H9 (cell line): Measurements from ENCODE around the gene MAST2. TPM values are rescaled to one million over a fixed set of nuclear protein-coding genes. Genes with fewer than 3 reads are reported as not detected.

ENCODE experiments used
- DNase-seq: peaks from one replicate; pipeline ENCODE4 v3.0.0-alpha.2; 2017
- H2AFZ ChIP-seq: one replicate; pipeline ENCODE4 v1.6.1; 2013; ENCODE audit warnings: mild to moderate bottlenecking, low read length, control low read depth, moderate library complexity
- H2AK5ac ChIP-seq: 2 replicates; pipeline ENCODE4 v1.6.1; 2013; ENCODE audit warnings: low read length, control low read depth, mixed read lengths; ENCODE audit not compliant: insufficient read length
- H2BK120ac ChIP-seq: one replicate; pipeline ENCODE4 v1.6.1; 2013; ENCODE audit warnings: low read depth, mild to moderate bottlenecking, low read length, control low read depth, inconsistent platforms; ENCODE audit not compliant: poor library complexity, severe bottlenecking
- H2BK12ac ChIP-seq: 2 replicates; pipeline ENCODE4 v1.6.1; 2013; ENCODE audit warnings: low read length, control low read depth, mixed read lengths, low read depth; ENCODE audit not compliant: insufficient read length
- H2BK15ac ChIP-seq: 2 replicates; pipeline ENCODE4 v1.6.1; 2013; ENCODE audit warnings: low read depth, low read length, control low read depth
- H2BK20ac ChIP-seq: one replicate; pipeline ENCODE4 v1.6.1; 2013; ENCODE audit warnings: low read depth, mild to moderate bottlenecking, low read length, control low read depth, inconsistent platforms; ENCODE audit not compliant: poor library complexity, severe bottlenecking
- H2BK5ac ChIP-seq: 2 replicates; pipeline ENCODE4 v1.6.1; 2013; ENCODE audit warnings: low read length, control low read depth, mixed read lengths; ENCODE audit not compliant: insufficient read length
- H3K14ac ChIP-seq: 2 replicates; pipeline ENCODE4 v1.6.1; 2013; ENCODE audit warnings: low read length, control low read depth; ENCODE audit not compliant: insufficient read depth
- H3K18ac ChIP-seq: 2 replicates; pipeline ENCODE4 v1.6.1; 2013; ENCODE audit warnings: low read depth, mild to moderate bottlenecking, mixed read lengths, low read length, control low read depth; ENCODE audit not compliant: insufficient read length
- H3K23ac ChIP-seq: 2 replicates; pipeline ENCODE4 v1.6.1; 2013; ENCODE audit warnings: low read length, control low read depth, mixed read lengths, low read depth; ENCODE audit not compliant: insufficient read length
- H3K23me2 ChIP-seq: 2 replicates; pipeline ENCODE4 v1.6.1; 2013; ENCODE audit warnings: low read depth, mild to moderate bottlenecking, mixed read lengths, low read length, control low read depth; ENCODE audit not compliant: insufficient read length, poor library complexity, severe bottlenecking
- H3K27ac ChIP-seq: 2 replicates; pipeline ENCODE4 v1.5.1; 2013; ENCODE audit warnings: low read length, control low read depth, mixed read lengths, low read depth; ENCODE audit not compliant: insufficient read length
- H3K27me3 ChIP-seq: 2 replicates; pipeline ENCODE4 v1.6.1; 2013; ENCODE audit warnings: low read length, control low read depth, inconsistent platforms; ENCODE audit not compliant: insufficient read depth
- H3K4ac ChIP-seq: 2 replicates; pipeline ENCODE4 v1.6.1; 2013; ENCODE audit warnings: low read depth, mild to moderate bottlenecking, control low read depth, inconsistent platforms, low read length, moderate library complexity
- H3K4me1 ChIP-seq: 2 replicates; pipeline ENCODE4 v1.6.1; 2013; ENCODE audit warnings: low read length, control low read depth, inconsistent platforms; ENCODE audit not compliant: insufficient read depth
- H3K4me2 ChIP-seq: 2 replicates; pipeline ENCODE4 v1.6.1; 2013; ENCODE audit warnings: low read length, control low read depth, mixed read lengths; ENCODE audit not compliant: insufficient read length, insufficient read depth
- H3K56ac ChIP-seq: 2 replicates; pipeline ENCODE4 v1.6.1; 2013; ENCODE audit warnings: low read depth, mild to moderate bottlenecking, mixed read lengths, low read length, control low read depth; ENCODE audit not compliant: insufficient read length
- H3K79me1 ChIP-seq: 2 replicates; pipeline ENCODE4 v1.6.1; 2013; ENCODE audit warnings: low read depth, mild to moderate bottlenecking, moderate library complexity, low read length, control low read depth, inconsistent platforms; ENCODE audit not compliant: insufficient read depth, poor library complexity, severe bottlenecking
- H3K79me2 ChIP-seq: 2 replicates; pipeline ENCODE4 v1.6.1; 2013; ENCODE audit warnings: low read length, control low read depth, inconsistent platforms; ENCODE audit not compliant: insufficient read depth
- H3K9ac ChIP-seq: 2 replicates; pipeline ENCODE4 v1.6.1; 2013; ENCODE audit warnings: low read length, control low read depth, mixed read lengths; ENCODE audit not compliant: insufficient read length; ENCODE audit errors: extremely low read depth
- H3K9me3 ChIP-seq: one replicate; pipeline ENCODE4 v1.6.1; 2013; ENCODE audit warnings: low read depth, low read length, inconsistent platforms; ENCODE audit not compliant: control insufficient read depth
- H3T11ph ChIP-seq: one replicate; pipeline ENCODE4 v1.6.1; 2013; ENCODE audit warnings: mild to moderate bottlenecking, low read length, control low read depth, inconsistent platforms
- H4K20me1 ChIP-seq: one replicate; pipeline ENCODE4 v1.6.1; 2013; ENCODE audit not compliant: control insufficient read depth, insufficient read length, insufficient read depth
- H4K5ac ChIP-seq: 2 replicates; pipeline ENCODE4 v1.6.1; 2013; ENCODE audit warnings: low read depth, mild to moderate bottlenecking, mixed read lengths, low read length, control low read depth; ENCODE audit not compliant: insufficient read length
- H4K8ac ChIP-seq: replicated peaks from 2 replicates; pipeline ENCODE4 v1.6.1; 2013; ENCODE audit warnings: low read length, control low read depth, mixed read lengths, low read depth; ENCODE audit not compliant: insufficient read length
- H4K91ac ChIP-seq: 2 replicates; pipeline ENCODE4 v1.6.1; 2013; ENCODE audit warnings: low read depth, mild to moderate bottlenecking, moderate library complexity, mixed read lengths, low read length, control low read depth; ENCODE audit not compliant: insufficient read length
- H3K27ac Mint-ChIP-seq, 3 experiments: 2 replicates in 2 of 3; 3 replicates in 1 of 3; pipeline ENCODE4 v1.8.0; 2020 to 2021; ENCODE audit warnings: mixed read lengths in 3 of 3, mild to moderate bottlenecking in 1 of 3, moderate library complexity in 1 of 3
- H3K27me3 Mint-ChIP-seq: 2 replicates; pipeline ENCODE4 v1.8.0; 2021; ENCODE audit warnings: low read depth, mild to moderate bottlenecking, moderate library complexity, mixed read lengths
- H3K36me3 Mint-ChIP-seq, 3 experiments: 2 replicates in 2 of 3; 3 replicates in 1 of 3; pipeline ENCODE4 v1.8.0; 2020 to 2021; ENCODE audit warnings: low read depth in 3 of 3, mixed read lengths in 3 of 3; ENCODE audit not compliant: insufficient read depth in 1 of 3
- H3K4me1 Mint-ChIP-seq, 2 experiments: 2 replicates each; pipeline ENCODE4 v1.8.0; 2020; ENCODE audit warnings: mixed read lengths in 2 of 2
- H3K4me3 Mint-ChIP-seq, 2 experiments: 2 replicates in 1 of 2; 3 replicates in 1 of 2; pipeline ENCODE4 v1.8.0; 2020 to 2021; ENCODE audit warnings: mild to moderate bottlenecking in 2 of 2, mixed read lengths in 2 of 2, moderate library complexity in 1 of 2
- H3K9me3 Mint-ChIP-seq, 2 experiments: 2 replicates in 1 of 2; 3 replicates in 1 of 2; pipeline ENCODE4 v1.8.0; 2020; ENCODE audit warnings: mild to moderate bottlenecking in 2 of 2, mixed read lengths in 2 of 2, moderate library complexity in 1 of 2
- WGBS: extraction: QIAGEN DNeasy Blood & Tissue Kit; methylation state at CpG from one replicate; pipeline ENCODE4 v1.1.7; 2013; ENCODE audit warnings: missing lambda C conversion rate, low lambda C conversion rate, mixed read lengths; ENCODE audit not compliant: insufficient read length; ENCODE audit errors: extremely low coverage; 5-methylcytosine and 5-hydroxymethylcytosine counted together
- total RNA-seq: library from RNA; stranded (reverse); gene quantifications from 2 replicates; pipeline ENCODE4 v1.2.1, GENCODE V29; 2021
- TF ChIP-seq, protein P1 (sequence below): fragments of 200-600 bp; sonication (generic); conservative IDR thresholded peaks from 3 replicates; pipeline ENCODE4 v1.8.0; 2021; ENCODE audit warnings: antibody characterized with exemption, mild to moderate bottlenecking

MAST2 gene
- total RNA-seq, 1 experiment from 2014 or later = 28.8 TPM

DNA sequence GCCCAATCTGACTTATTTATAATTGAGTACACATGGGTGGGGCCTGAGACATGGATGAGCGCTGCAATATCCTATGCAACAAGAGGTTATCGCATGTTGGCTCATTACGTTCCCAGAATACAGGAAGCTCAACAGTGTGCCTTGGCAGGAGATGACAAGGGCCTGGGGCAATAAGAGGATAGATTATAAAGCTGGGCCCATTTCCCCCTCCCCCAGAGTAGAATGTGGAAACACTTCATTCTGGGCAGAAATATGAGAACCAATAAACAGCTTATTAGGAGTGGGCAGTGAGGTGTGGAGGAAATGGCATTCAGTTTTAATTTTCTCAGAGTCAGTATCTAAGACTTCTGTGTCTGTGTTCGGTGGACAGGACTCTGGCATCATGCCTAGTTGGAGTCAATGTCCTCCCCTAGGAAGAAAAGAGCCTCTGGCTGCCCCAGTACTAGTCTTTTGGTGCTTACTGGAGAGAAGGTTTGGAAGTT, 236.2 kb downstream of the MAST2 start:
- Mint-ChIP-seq H3K27ac (no peak overlapping the region), H3K4me1 (peaks cover 16% of the 10 kb centered on the region in 2 experiments), H3K9me3 (no peaks in the 10 kb centered on the region), H3K27me3 (peaks cover 13% of the 10 kb centered on the region), H3K36me3 (peaks cover 3 to 17% (median 16%) of the 10 kb centered on the region in 3 experiments; a peak in 6 of 7 replicates), H3K4me3 (no peak overlapping the region)
- Histone ChIP-seq H3K9ac (no peak overlapping the region), H3K27ac (no peak overlapping the region), H2BK5ac (no peak overlapping the region), H3K18ac (no peak overlapping the region), H3K9me3 (no peaks in the 10 kb centered on the region), H2BK15ac (no peak overlapping the region), H4K8ac (no peak overlapping the region), H3K79me2 (no peaks in the 10 kb centered on the region), H3K4ac (no peak overlapping the region), H3K27me3 (no peaks in the 10 kb centered on the region), H3K4me2 (no peak overlapping the region), H4K20me1 (no peaks in the 10 kb centered on the region), H2AFZ (no peak overlapping the region), H3T11ph (no peak overlapping the region), H2BK20ac (no peak overlapping the region), H2BK120ac (no peak overlapping the region), H3K23ac (no peak overlapping the region), H3K23me2 (no peaks in the 10 kb centered on the region), H3K14ac (no peak overlapping the region), H4K91ac (no peak overlapping the region), H2AK5ac (no peak overlapping the region), H3K56ac (no peak overlapping the region), H4K5ac (no peak overlapping the region), H2BK12ac (no peak overlapping the region), H3K79me1 (no peaks in the 10 kb centered on the region), H3K4me1 (peaks cover 7% of the 10 kb centered on the region)
- no peak for DNase-seq
- TF ChIP-seq, protein P1, sequence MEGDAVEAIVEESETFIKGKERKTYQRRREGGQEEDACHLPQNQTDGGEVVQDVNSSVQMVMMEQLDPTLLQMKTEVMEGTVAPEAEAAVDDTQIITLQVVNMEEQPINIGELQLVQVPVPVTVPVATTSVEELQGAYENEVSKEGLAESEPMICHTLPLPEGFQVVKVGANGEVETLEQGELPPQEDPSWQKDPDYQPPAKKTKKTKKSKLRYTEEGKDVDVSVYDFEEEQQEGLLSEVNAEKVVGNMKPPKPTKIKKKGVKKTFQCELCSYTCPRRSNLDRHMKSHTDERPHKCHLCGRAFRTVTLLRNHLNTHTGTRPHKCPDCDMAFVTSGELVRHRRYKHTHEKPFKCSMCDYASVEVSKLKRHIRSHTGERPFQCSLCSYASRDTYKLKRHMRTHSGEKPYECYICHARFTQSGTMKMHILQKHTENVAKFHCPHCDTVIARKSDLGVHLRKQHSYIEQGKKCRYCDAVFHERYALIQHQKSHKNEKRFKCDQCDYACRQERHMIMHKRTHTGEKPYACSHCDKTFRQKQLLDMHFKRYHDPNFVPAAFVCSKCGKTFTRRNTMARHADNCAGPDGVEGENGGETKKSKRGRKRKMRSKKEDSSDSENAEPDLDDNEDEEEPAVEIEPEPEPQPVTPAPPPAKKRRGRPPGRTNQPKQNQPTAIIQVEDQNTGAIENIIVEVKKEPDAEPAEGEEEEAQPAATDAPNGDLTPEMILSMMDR = no peak
- WGBS = no CpG with 5 or more reads among the region's 4 CpGs
